ENCODE results near the gene SMCO1.

- TF ChIP-seq HDGF (IDR thresholded peaks at IDR 0.05; ENCODE audit: borderline replicate concordance) (no peak), TARDBP (IDR thresholded peaks at IDR 0.05) (no peak), LEF1 (IDR thresholded peaks at IDR 0.05; ENCODE audit: borderline replicate concordance) (no peak)
Observed at GRCh38 chr3:196558476-196558875, 43.3 kb upstream of the SMCO1 start.
